Rectal smooth muscle tissue (tissue), 1 donor: ENCODE measurements around the gene PDE8A.
A peak's percentile ranks its signal among the peaks of the same experiment; 100 is the strongest.

Source experiments
- H3K27ac ChIP-seq: one replicate; pipeline ENCODE4 v1.7.0; 2013; ENCODE audit warnings: low read depth, low read length, inconsistent platforms
- H3K27me3 ChIP-seq: one replicate; pipeline ENCODE4 v1.7.0; 2013; ENCODE audit warnings: low read length; ENCODE audit not compliant: control insufficient read depth, insufficient read depth
- H3K36me3 ChIP-seq: one replicate; pipeline ENCODE4 v1.7.0; 2013; ENCODE audit warnings: low read length; ENCODE audit not compliant: control insufficient read depth, insufficient read depth
- H3K4me1 ChIP-seq: one replicate; pipeline ENCODE4 v1.7.0; 2013; ENCODE audit warnings: low read length; ENCODE audit not compliant: control insufficient read depth, insufficient read depth
- H3K4me3 ChIP-seq: one replicate; pipeline ENCODE4 v1.7.0; 2013; ENCODE audit warnings: low read length
- H3K9ac ChIP-seq: one replicate; pipeline ENCODE4 v1.7.0; 2013; ENCODE audit warnings: low read length

The PDE8A gene

DNA sequence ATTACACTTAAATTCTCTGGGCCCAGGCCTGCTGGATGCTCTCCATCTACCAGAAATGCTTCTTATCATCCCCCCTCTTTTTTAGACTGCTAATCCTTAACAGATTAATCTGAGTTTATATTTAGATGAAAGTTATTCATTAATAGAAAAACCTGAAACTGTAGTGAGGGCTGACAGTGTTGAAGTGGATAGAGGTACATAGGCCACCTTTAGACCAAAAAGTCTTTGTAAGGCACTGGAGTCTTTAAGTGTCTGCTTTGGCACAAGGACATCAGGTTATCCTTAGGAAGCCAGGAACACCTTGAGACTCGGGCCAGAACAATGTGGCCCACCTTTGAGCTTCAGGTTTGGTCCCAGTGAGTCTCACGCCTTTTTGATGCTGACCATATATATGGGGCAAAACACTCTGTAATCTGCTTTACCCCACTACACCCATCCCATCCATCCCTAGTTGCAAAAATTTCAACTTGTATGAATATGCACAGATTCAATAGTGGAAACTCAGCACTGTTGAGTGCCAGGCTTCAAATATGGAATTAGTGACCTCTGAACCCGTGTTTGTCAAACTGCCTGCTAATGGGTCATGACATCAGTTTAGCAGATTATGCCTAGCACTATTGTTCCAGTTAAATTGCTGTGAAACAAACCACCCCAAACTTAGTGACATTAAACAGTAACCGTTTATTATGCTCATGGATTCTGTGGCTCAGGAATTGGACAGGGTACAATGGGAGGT, 44.0 kb downstream of the PDE8A start:
- Histone ChIP-seq H3K27ac (no peak overlapping the region), H3K36me3 (no peaks in the 10 kb centered on the region), H3K4me1 (peaks cover 4% of the 10 kb centered on the region), H3K9ac (no peak overlapping the region), H3K4me3 (no peak overlapping the region), H3K27me3 (no peaks in the 10 kb centered on the region)

DNA sequence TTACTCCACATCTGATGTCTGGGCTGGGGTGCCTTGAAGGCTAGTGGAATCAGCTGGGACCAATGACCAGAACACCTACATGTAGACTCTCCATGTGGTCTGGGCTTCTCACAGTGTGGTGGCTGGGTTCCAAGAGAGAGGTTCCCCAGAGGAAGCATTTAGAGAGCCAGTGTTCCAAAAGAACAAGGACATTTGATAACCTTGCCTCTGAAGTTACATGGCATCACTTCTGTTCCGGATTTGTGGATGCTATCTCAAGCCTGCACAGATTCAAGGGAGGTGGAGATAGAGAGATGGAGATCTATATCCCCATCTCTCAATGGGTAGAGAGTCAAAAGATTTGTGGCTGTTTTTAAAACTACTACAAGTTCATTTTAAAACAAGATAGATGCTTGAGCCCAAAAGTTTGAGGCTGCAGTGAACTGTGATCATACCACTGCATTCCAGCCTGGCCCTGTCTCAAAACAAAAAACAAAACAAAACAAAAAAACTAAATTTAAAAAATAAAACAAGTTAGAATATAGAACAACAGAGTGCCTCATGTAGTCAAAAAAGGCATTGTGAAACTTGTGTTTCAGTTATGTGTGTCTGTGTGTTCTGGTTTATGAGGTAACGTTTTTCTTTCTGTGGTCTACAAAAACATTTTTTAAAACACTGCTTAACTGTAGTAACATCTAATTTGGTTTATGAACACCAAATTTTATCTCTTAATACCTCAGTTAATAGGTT, 44.8 kb downstream of the PDE8A start:
- Histone ChIP-seq H3K27ac (no peak overlapping the region), H3K27me3 (no peaks in the 10 kb centered on the region), H3K4me3 (no peak overlapping the region), H3K36me3 (no peaks in the 10 kb centered on the region), H3K4me1 (peaks cover 4% of the 10 kb centered on the region), H3K9ac (no peak overlapping the region)

DNA sequence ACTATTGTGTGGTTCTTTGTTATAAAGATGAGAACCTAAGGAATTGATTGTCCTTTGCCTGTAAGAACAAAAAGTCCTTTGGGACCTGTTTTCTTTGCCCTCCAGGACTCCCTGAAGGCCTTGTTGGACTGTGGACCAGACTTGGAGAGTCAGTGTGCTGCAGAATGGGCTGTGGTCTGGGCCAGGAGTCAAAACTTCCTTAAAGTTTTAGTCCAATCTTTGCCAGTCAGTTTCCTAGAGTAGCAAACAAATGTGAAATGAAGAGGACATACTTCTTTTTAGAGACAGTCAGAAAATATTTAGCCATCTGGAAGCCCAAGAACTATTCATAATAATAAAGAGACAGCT, 45.4 kb downstream of the PDE8A start:
- H3K27ac ChIP-seq, result no peak overlapping the region

DNA sequence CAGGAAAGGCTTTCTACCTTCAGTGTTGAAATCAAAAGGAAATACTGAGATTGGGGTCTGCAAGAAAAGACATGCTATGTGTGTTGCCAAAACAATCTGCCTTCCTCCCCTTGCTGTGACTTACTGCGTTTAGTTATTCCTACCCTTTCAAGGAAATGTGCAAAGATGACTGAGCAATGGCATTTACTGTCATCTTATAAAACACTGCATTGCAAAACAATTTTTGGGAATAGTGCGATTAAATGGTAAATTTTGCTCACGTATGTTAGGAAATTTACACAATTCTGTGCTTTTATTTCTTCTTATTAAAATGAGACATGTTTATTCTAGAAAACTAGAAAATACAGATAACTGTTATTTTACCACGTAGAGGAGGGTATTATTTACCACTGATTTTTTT, 45.8 kb downstream of the PDE8A start:
- Histone ChIP-seq H3K27ac (no peak overlapping the region), H3K27me3 (no peaks in the 10 kb centered on the region), H3K4me1 (peaks cover 4% of the 10 kb centered on the region), H3K36me3 (no peaks in the 10 kb centered on the region), H3K9ac (no peak overlapping the region), H3K4me3 (no peak overlapping the region)

More for the DNA sequence above, 45.4 kb downstream of the PDE8A start:
- no peak overlapping the region for H3K9ac ChIP-seq
- peaks cover 4% of the 10 kb centered on the region for H3K4me1 ChIP-seq
- H3K36me3 ChIP-seq, result no peaks in the 10 kb centered on the region
- no peaks in the 10 kb centered on the region for H3K27me3 ChIP-seq
- H3K4me3 ChIP-seq, result no peak overlapping the region

DNA sequence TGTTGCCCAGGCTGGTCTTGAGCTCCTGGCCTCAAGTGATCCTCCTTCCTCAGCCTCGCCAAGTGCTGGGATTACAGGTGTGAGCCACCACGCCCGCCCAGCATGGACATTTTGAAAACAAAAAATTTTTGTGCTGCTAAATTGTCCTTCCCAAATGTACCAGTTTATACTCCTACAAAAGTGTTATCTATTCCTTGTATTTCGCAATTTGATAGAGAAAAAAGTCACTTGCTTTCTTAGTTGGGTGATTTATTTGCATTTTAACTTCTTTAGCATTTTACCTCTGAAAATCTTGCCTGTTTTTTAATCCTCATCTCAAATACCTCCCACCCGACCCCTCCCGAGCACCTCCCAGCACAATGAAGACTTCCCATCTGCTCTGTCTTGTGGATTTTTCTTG, 46.8 kb downstream of the PDE8A start:
- H3K27me3 ChIP-seq, result no peaks in the 10 kb centered on the region
- H3K9ac ChIP-seq, result no peak overlapping the region
- no peaks in the 10 kb centered on the region for H3K36me3 ChIP-seq
- H3K4me3 ChIP-seq, result no peak overlapping the region
- no peak overlapping the region for H3K27ac ChIP-seq
- peaks cover 4% of the 10 kb centered on the region for H3K4me1 ChIP-seq

DNA sequence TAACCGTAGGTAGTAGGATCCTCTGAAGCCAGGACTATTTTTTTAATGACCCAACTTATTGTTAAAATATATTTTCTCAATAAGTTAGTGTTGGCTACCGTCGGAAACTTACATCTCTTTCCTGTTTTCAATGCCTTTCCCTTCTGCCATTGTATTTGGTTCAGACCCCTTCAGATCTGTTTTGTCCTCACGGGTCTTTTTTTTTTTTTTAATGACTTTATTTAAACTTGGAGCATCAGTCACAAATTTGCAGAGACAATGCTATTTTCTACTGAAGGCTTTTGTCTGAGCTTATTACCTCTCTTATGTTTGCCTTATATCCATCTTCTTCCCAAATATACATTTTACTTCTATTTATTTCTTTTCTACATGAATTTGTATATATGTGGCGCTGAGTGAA, 47.6 kb downstream of the PDE8A start:
- no peak overlapping the region for H3K27ac ChIP-seq
- H3K36me3 ChIP-seq, result no peaks in the 10 kb centered on the region
- H3K9ac ChIP-seq, result no peak overlapping the region
- H3K27me3 ChIP-seq, result no peaks in the 10 kb centered on the region
- H3K4me3 ChIP-seq, result no peak overlapping the region
- peaks cover 4% of the 10 kb centered on the region for H3K4me1 ChIP-seq

DNA sequence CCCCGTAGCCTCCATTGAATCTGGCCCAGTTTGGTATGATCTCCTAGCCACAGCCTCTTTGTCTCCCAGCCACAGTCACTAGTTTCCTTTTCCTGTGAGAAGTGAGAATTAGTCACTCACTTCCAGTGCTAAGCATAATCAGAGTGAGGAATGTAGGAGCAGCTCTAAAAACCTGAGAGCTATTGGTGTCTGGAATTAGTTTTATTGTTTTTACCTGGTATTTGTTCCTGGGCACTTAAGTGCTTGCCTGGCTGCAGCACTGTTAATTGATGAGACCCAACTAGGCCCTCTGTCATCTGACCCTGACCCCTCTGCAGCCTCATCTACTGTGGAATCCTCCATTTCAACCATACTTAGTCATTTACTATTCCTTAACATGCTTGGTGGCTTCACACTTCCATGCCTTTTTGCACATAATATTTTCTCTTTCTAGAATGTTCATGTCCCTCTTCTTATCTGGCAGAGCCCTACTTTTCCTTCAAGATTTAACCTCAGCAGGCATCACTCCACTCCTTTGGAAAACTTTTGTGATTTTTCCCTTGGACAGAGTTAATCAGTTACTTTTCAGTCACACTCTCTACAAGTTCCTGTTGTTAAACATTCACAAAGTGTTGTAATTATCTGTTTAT, 48.8 kb downstream of the PDE8A start:
- H3K4me1 ChIP-seq, result peaks cover 4% of the 10 kb centered on the region
- H3K27ac ChIP-seq, result no peak overlapping the region
- H3K9ac ChIP-seq, result no peak overlapping the region
- H3K27me3 ChIP-seq, result no peaks in the 10 kb centered on the region
- H3K36me3 ChIP-seq, result no peaks in the 10 kb centered on the region
- H3K4me3 ChIP-seq, result no peak overlapping the region

DNA sequence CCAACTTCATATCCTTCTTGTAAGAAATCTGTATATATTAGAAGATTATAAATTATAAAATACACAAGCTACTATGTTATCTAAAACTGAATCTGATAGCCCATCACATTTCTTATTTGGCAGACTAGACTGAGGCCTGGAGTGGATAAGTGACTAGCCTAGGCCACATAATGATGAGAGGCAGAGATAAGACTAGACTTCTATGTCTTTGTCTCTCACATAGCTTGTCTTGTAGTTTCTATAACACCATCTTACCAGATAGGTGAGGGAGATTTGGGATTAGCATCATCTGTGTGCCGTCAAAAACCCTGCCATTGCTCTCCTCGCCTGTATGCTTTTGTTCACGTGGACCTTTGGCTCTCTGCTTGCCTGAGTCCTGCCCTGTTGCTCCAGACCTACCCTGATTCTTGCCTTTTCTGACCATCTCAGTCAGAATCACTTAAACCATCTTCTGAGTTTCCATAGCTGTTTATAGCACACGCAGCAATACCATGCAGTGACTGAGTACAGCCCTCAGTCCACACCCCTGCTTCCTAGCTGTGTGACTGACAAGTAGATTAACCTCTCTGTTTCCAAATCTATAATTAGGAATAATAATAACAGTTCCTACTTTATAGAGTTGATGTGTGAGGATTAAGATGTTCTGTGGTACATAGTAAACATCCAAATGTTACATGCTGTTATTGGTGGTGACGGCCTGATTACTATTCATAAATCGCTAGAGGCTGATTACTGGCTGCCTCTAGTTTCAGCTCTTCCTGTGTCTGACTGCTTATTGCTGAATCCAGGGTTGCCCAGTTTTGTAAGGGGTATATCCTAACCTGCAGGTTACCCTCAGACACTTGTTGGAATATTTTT, 49.7 kb downstream of the PDE8A start:
- peak overlapping the region; percentile 37 for H3K4me3 ChIP-seq
- H3K36me3 ChIP-seq, result no peaks in the 10 kb centered on the region
- H3K27me3 ChIP-seq, result no peaks in the 10 kb centered on the region
- no peaks in the 10 kb centered on the region for H3K4me1 ChIP-seq
- H3K27ac ChIP-seq, result no peak overlapping the region
- no peak overlapping the region for H3K9ac ChIP-seq

DNA sequence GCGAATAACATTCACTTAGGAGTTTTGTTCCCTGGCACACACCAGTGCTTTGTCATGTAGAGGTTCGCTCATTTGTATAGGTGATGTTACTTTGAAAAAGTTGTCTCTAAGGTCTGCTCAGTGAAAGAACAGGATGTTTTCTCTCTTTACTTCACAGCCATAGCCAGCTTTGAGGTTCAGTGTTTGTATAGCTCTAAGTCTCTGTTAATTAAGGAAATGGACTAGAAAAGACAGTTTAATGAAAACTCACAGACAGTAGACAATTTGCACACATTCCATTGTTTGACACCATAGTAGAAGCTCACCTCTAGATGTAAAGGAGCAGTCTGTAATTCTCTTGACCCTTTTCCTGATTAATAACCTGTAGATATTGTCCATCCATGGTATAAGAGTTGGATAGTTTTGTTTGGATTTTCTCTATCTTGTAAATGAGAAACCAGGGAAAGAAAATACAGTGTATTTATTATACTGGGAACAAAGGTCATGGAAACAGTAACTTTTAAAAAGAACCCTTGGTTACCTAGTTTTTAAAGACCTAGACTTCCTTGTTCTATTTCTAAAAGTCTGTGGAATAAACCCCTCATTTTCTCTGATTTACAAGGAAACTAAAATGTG, 50.4 kb downstream of the PDE8A start:
- Histone ChIP-seq H3K9ac (no peak overlapping the region), H3K27ac (no peak overlapping the region), H3K4me1 (no peaks in the 10 kb centered on the region), H3K4me3 (no peak overlapping the region), H3K27me3 (no peaks in the 10 kb centered on the region), H3K36me3 (no peaks in the 10 kb centered on the region)

DNA sequence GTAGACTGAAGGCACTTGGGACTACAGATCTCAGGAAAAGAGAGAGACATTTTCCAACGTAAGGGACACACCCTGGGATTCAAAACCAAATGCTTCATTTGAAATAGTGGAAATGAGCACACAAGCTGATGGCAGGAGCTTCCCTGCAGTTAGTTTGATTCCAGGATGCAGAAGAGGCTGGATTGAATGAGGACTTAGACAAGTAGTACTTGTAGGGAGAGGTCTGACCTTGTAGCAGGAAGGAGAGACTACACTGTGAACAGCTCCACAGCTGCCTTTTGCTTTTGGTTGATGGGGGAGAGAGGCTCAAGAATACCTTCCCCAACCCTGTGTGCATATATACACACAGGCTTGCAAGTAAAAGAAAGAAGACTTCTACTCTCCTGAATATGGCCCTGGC, 51.5 kb downstream of the PDE8A start:
- Histone ChIP-seq H3K4me3 (no peak overlapping the region), H3K36me3 (no peaks in the 10 kb centered on the region), H3K27me3 (no peaks in the 10 kb centered on the region), H3K4me1 (no peaks in the 10 kb centered on the region), H3K9ac (no peak overlapping the region), H3K27ac (no peak overlapping the region)

DNA sequence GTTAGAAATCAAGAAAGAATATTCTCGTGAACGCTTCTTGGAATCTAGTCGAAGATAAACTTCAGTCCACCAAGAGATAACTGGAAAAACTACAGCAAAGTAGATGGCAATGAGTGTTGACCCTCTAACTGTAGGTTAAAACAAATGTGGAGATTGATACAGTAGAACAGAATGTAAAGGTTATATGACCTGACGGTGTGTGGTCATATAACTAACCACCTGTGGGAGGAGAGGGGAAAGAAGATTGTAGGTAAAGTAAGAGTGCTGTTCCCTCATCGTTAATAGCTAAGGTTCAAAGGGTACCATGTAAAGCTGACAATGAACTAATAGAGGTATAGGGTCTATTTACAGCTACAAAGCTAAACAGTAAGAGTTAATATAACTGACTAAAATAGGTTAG, 52.6 kb downstream of the PDE8A start:
- Histone ChIP-seq H3K27ac (no peak overlapping the region), H3K4me1 (no peaks in the 10 kb centered on the region), H3K36me3 (no peaks in the 10 kb centered on the region), H3K4me3 (no peak overlapping the region), H3K27me3 (no peaks in the 10 kb centered on the region), H3K9ac (no peak overlapping the region)

DNA sequence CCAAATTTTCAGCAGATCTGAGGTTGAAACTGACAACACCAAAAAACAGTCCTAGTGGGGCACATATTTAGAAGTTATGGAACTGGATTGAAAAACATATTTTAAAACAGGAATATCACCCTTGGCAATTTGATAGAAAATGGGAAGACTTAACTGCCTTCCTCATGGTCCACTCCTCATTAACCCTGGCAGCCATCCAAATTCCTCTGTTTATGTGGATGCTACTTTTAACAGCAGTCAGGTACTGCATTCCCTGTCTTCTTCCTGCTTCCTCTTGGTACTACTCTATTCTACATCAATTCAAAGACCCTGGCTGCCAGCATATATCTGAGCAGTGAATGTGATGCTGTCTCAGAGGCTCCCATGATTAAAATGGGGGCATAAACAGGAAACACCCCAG, 54.3 kb downstream of the PDE8A start:
- H3K36me3 ChIP-seq, result no peaks in the 10 kb centered on the region
- no peak overlapping the region for H3K9ac ChIP-seq
- H3K27ac ChIP-seq, result no peak overlapping the region
- no peaks in the 10 kb centered on the region for H3K27me3 ChIP-seq
- no peak overlapping the region for H3K4me3 ChIP-seq
- H3K4me1 ChIP-seq, result no peaks in the 10 kb centered on the region
